HG02571 (cell line): ENCODE data around the gene ASH1L.
"Not testable (repeated sequence)": the region's sequence is repeated elsewhere in the genome, so short reads cannot be mapped to it uniquely, and the experiment has no call there.

Experiments
- ATAC-seq: cut with Tn5 transposase; IDR thresholded peaks from one replicate; pipeline ENCODE4 v1.9.1; 2021; ENCODE audit warnings: mild to moderate bottlenecking, moderate library complexity; ENCODE audit not compliant: unreplicated experiment

ASH1L gene

DNA sequence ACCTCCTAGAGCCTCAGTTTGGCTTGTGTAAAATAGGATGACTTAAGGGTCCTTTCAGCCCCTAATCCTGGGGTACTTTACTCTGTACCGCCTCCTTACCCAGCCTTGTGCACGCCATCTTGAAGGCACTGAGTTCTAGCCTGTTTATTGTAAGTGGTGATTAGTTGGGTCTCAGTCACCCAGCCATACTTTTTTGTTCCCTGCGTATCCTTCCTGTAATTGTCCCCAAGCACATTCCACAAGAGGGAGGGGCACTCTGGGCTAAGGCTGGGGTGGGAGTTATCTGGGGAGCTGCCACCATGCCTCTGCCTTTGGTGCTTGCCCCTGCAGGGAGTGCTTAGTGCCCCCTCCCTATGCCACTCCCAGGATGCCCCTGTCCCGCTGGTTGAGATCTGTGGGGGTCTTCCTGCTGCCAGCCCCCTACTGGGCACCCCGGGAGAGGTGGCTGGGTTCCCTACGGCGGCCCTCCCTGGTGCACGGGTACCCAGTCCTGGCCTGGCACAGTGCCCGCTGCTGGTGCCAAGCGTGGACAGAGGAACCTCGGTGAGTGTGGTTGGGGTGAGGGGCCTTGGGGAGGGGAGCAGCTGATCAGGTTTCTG is 253.1 kb downstream of the ASH1L start:
- no peak for ATAC-seq

DNA sequence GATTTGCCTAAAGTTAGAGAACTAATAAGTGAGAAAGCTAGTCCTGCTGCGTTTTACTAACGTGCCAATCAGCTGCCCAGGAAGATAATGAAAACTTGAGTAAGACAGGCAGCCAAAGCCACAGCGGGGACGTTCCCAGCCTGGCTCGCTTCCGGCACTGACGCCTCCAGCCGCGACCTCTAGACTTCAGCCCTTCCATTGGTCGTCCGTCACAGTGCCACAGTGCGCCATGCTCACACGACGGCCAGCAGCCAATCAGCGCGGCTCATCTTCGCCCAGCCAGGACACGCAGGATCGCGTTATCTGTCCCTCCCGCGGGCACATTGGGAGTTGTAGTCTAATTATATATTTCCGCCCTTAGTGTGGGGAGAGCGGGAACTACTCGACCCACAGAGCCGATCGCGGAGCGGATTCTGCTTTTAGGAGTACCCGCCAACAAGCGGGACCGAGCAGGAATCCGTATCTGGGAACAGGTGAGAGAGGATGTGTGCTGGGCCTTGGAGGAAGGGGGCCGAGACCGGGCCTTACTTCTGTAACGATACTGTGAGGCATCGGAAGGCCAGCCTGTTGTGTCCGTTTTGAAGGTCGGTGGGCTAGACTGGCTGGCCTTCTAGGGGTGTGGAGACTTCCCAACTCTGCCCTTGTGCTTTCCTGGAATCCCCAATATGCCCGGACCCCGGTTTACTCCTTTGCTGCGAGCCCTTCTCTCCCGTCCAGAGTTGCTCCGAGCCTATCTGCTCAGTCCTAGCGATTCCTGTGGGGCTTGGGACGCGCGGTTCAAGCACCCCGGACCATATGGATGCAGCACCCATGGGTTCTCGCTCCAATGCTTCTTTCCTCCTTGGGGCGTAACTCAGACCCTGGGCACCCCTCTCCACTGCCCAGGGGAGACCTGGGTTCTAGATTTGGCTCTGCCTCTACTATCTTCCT is 253.8 kb downstream of the ASH1L start, which contains the start of gene FDPS:
Gene FDPS, plus strand, starts transcription at position 374 of the 930 bp plus-strand sequence. CDS start 924 bp downstream, outside the sequence.
- peak; percentile 95 for ATAC-seq

DNA sequence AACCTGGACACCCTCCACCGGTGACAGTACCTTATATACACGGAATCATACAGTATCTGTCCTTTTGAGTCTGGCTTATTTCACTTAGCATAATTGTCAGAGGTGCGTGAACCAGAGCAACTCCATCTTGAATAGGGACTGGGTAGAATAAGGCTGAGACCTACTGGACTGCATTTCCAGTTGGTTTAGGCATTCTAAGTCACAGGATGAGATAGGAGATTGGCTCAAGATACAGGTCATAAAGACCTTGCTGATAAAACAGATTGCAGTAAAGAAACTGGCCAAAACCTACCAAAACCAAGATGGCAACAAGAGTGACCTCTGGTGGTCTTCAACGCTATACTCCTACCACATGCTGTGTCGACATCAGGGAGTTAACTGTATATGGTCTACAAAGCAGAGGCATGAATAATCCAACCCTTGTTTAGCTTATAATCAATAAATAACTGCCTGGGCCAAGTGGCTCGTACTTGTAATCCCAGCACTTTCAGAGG is 255.3 kb downstream of the ASH1L start:
- ATAC-seq = no peak

DNA sequence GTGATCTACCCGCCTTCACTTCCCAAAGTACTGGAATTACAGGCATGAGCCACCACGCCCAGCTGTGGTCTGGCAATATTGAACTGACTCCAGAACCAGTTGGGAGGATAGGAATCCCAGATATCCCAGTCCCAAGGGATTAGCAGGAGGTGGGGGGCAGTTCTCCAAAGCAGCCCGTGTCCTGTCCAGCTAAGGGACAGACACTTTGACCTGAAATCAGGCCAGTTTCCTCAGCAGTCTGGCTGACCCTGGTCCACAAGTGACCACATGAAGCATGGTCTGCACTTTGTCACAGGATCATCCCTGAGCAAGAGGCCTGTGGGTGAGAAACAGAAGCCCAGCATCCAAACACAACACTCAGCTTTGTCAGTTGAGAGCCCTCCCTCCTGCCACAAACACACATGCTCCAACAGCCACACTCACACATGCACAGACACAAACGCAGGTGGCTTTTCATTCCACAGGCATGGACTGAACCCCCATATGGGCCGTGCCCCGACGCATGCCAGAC is 256.7 kb downstream of the ASH1L start:
- ATAC-seq = no peak

DNA sequence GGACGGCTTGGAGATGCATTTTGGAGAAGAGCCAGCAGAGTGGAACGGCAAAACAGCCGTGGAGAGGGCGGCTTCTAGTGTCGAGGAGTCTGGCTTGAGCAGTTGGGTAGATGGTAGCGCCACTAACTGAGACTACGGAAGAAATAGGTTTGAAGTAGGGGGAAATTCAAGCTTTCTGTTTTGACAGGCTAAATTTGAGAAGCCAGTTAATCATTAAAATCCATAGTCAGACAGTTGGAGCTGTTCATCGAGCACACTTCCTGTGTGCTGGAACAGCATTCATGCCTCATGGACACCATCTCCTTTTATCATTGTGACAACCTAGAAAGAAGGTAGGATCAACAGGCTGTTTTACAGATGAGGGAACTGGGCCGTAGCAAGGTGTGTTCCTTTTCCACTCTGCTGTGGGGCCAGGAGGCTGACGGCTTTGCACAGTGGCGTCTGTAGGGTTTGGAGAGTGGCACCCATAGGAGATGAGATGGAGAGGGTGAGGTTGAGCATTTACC is 258.0 kb downstream of the ASH1L start:
- ATAC-seq = no peak

DNA sequence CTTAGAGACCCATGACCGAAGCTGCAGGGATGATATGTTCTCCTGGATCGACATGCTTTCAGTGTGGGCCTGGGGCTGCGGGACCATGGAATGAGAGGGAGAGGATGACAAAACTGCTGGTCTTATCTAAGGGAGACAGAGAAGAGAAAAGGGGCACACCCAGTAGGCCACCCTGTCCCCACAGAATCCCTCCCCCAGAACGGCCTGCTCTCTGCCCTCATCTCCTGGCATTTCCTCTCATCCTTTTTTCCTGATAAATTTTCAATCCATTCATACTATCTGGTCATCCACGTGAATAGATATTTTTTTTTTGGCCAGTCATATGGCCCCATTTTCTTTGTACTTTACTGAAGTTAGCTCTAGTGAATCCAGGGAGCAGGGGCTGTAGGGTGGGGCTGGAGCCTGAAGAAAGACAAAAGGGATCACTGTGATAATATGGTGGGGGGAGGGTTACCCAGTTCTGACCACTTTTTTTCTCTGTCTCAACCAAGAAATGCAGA is 261.2 kb downstream of the ASH1L start, which contains the start of gene PKLR:
Gene PKLR, minus strand, starts transcription at position 97 of the 500 bp plus-strand sequence. Its CDS starts 43 bp downstream, at position 54.
- ATAC-seq = no peak

DNA sequence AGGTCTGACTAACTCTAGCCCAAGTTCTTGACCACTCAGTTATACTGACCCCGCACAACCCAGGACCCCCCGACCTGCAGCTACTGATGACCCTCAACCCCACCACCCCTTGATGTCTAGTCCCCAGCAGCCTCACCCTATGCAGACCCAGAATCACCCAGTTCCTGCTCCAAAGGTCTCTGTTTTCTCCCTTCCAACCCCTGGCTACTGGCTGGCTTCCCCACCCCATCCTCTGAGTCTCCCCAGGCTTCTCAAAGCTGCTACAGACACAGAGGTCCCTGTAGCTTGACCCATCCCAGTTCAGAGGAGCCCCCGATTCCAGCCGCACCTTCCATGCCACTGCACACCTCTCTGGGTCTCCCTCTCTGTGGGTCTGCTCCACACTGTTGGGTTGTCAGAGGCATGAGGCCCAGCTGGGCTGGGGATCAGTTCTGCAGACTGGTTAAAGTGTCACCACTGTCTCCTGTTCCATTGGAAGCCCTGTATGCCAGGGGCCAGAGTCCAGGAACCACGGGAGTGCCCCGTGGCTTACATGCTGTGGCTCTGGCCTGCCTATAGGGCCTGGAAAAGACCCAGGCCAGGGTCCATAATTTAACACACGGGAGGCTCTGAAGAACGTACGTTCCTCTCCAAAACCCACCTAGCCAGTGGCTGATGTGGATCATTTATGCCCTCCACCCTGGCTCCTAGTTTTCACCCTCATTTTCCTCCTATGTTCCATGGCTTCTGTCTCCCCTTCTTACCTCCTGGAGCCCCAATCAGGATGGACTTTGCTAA is 261.9 kb downstream of the ASH1L start:
- no peak for ATAC-seq

DNA sequence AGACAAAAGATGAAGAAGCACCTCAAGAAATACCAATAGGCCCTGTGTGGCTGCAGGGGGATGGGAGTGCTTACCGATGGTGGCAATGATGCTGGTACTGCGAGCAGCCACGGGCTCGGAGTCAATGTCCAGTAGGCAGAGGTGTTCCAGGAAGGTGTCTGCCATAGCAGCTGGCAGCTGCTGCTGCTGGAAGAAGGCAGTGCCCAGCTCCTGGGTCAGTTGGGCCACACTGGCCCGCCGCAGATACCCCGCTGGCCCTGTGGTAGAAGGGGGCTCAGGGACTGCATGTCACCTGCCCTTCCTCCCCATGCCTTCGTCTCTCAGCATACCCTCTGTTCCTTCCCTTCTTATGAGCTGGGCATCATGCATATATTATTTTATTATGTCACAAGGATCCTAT is 262.6 kb downstream of the ASH1L start:
- no peak for ATAC-seq

DNA sequence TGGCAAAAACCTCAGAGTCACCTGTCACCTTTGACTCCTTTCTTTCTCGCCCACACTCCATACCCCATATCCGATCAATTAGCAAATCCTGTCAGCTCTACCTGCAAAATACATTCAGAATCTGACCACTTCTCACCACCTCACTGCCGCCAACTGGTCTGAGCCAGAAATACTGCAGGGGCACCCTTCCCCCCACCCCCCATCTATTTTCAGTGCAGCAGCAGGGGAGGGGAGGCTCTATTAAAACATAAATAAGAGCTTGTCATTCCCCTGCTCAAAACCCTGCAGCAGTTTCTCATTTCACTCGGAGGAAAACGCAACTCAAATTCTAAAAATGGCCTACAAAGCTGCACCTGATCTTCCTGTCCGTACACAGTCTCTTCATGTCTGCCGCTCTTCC is 265.2 kb downstream of the ASH1L start:
- no peak for ATAC-seq

DNA sequence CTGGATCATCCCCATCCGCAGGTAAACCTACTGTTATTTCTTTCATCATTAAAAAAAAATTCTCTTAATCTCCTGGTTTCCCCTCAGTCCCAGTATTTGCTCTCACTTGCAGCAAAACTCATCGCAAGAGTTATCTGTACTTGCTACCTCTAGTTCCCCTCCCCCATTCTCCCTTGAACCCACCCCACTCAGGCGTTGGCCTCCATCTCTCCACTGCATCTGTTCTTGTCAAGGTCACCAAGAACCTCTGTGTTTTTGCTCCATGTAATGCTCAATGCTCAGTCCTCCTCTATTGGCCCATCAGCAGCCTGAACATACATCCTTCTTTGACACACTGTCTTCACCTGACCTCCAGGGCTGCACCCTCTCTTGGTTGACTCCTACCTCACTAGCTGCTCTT is 265.9 kb downstream of the ASH1L start:
- ATAC-seq = no peak

DNA sequence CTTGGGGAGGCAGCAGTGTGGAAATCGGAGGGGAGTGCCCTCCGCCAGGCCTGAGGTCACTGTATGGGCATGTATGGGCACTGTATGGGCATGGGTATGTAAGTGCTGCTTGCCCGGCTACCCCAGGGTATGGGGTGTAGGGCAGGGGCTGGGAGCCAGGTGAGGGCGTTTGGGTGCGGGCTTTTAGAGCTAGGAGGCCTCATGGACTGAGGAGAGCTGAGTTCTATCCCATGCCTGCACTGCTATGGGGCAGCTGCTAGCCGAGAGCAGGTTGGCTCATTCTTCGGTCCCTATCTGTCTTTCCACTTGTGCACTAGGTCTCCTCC is 266.7 kb downstream of the ASH1L start:
- ATAC-seq = no peak

DNA sequence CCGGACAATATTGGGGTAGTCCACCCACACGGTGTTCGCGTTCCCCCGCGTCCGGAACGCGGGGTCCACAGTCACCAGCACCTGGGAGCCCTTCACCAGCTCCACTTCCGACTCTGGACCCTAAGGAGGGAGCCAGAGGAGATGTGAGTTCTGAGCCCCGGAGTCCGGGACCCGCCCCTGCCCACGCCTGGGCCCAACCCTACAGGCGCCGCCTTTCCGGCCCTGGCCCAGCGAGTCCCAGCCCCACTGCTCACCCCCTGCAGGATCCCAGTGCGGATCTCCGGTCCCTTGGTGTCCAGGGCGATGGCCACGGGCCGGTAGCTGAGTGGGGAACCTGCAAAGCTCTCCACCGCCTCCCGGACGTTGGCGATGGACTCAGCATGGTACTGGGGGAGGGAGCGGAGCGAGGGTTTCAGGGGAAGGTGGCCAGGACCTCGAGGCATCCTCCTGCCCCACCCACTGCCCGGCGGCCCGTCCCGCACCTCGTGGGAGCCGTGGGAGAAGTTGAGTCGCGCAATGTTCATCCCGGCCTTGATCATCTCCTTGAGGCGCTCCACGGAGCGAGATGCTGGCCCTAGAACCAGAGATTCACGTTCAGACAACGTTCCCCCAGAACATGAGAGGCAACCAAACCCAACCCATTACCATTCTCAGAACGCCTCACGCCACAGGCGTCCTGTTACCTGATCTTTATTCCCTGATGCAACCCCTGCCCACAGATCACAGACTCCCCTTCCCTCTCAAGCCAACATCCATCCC is 267.2 kb downstream of the ASH1L start:
- no peak for ATAC-seq

DNA sequence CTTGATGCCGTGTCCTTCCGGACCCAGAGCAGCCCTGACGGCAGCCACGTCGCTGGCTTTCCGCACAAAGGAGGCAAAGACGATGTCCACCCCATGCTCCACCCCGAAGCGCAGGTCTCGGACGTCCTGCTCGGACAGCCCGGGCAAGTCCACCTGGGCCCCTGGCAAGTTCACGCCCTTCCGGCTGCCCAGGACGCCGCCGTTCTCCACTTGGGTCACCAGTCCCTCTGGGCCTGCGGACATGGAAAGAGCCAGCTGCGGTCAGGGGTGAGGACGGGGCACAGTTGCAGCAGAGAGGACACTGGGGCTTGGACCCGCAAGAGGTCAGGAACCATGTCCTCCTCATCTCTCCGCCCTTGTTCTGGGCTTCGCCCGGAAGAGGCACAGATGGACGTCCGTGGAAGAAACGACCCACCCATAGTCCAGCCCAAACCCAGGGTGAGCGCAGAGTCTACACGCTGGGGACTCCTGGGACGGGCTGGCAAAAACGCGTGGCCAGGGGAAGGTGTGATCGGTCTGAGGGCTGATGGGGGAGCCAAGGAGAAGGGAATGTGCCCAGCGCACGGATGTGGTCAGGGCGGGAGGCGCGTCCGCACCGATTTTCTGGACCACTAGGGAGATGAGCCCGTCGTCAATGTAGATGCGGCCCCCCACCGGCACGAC is 268.0 kb downstream of the ASH1L start:
- ATAC-seq = no peak

DNA sequence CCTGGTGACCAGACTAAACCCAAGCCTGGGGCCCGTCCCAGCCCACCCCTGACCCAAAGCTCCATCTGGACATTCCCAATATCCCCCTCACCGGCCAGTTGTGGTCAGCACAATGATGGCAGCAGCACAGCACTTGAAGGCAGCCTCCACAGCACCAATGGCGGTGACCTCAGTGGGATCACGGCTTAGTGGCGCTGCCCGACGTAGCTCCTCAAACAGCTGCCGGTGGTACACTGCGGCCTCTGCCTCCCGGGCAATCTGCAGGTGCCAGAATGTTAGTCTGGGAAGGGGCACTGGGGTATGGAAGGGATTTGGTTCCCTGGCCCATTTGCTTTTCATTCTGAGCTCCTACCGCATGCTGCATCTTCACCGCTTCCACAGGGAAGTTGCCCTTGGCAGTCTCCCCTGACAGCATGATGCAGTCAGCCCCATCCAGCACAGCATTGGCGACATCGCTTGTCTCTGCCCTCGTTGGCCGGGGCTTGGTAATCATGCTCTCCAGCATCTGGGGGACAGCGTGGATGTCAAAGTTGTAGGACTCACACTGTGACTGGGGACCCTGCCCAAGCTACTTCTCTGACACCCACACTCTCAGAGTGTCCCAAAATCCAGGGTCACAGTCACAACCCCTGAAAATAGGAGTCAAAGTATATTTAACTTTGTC is 269.4 kb downstream of the ASH1L start:
- no peak for ATAC-seq

DNA sequence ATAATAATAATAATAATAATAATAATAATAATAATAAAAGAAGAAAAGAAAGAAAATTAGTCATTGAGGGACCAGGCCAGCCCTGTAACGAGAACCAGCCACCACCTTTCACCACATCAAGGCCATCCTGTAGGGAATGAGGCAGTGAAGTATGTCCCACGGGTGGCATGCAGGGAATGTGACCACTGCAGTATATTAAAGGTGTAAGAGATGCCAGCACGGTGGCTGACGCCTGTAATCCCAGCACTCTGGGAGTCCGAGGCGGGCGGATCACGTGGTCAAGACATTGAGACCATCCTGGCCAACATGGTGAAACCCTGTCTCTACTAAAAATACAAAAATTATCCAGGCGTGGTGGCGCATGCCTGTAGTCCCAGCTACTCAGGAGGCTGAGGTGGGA is 271.6 kb downstream of the ASH1L start:
- ATAC-seq = not testable (repeated sequence)

DNA sequence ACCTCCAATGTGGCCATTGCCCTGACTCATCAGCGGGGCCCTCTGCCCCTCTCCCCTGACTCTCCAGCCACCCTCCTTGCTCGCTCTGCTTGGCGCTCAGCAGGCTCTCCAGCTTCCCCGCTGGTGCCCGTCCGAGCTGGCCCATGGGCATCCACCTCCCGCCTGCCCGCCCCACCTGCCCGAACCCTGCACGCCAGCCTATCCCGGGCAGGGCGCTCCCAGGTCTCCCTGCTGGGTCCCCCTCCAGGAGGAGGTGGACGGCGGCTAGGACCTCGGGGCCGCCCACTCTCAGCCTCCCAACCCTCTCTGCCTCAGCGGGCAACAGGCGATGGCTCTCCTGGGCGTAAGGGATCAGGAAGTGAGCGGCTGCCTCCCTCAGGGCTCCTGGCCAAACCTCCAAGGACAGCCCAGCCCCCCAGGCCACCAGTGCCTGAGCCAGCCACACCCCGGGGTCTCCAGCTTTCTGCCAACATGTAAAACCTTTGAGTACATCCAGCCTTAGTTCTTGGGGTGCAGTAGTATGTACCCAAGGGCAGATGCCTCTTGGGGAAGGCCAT is 274.5 kb downstream of the ASH1L start:
- ATAC-seq = no peak

DNA sequence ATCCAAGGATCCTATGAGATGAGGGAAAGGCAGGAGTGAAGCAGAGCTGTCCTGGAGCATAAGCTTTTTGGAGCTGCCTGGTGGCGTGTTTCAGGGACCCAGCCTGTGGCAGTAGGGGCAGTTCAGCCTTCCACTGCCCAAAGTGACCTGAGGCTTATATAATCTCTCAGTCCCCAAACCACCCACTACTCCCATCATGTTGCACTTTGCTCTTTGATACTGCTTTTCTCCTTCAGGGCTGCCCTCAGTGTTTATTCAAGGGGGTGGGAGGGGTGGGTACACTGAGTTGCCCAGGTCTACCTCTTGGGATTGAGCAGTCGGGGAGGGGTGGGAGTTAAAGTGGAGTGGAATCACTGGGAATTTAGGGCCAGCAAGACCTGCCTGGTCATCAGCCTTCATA is 276.1 kb downstream of the ASH1L start:
- no peak for ATAC-seq

DNA sequence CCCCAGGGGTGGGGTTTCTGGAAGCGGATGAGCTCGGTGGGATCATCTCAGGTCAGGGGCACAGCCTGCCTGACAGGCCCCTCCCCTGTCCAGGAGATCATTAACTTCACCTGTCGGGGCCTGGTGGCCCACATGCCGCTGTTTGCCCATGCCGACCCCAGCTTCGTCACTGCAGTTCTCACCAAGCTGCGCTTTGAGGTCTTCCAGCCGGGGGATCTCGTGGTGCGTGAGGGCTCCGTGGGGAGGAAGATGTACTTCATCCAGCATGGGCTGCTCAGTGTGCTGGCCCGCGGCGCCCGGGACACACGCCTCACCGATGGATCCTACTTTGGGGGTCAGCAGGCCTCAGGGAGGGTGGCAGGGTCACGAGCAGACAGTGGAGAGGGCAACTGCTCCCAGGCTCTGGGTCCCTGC is 277.0 kb downstream of the ASH1L start:
- ATAC-seq = no peak
